Mammary microvascular endothelial cell (primary cell): ENCODE data around the gene GSTM5. TPM values are rescaled to one million over a fixed set of nuclear protein-coding genes. Genes with fewer than 3 reads are reported as not detected.

Source experiments
- total RNA-seq: library from RNA; depleted of rRNA; stranded (reverse); fragments of >200 nt; gene quantifications from 2 replicates; pipeline ENCODE4 v1.2.3, GENCODE V29; 2015

Gene GSTM5
- total RNA-seq: not detected in 2 replicates

GRCh38 chr1:109711593-109712320 is at the start of gene GSTM5:
GSTM5 (plus strand) TSS chr1:109712251; CDS start chr1:109712313, 62 bp downstream.

GRCh38 chr1:109667452-109668122 is 44.5 kb upstream of the GSTM5 start, which contains the start of gene GSTM2:
GSTM2 (plus strand) TSS chr1:109668057; CDS start chr1:109668116, 59 bp downstream.

GRCh38 chr1:109687641-109688499 is 24.2 kb upstream of the GSTM5 start, which contains the start of gene GSTM1:
GSTM1 (plus strand) TSS chr1:109687817; CDS start chr1:109687874, 57 bp downstream.

GRCh38 chr1:109740615-109741373 is 28.7 kb downstream of the GSTM5 start, which contains the start of gene GSTM3:
GSTM3 (minus strand) TSS chr1:109741038; CDS start chr1:109740287, 751 bp downstream.

GRCh38 chr1:109763646-109764415 is 51.8 kb downstream of the GSTM5 start, which contains the start of gene EPS8L3:
EPS8L3 (minus strand) TSS chr1:109763923; CDS start chr1:109761749, 2,174 bp downstream.

Other genes with a start within 250 kb of the GSTM5 start
- 0.05 and 0.33 TPM in 2 replicates for gene SYPL2, start 245.7 kb upstream of the GSTM5 start, total RNA-seq
- 0.93 and 3.2 TPM in 2 replicates for gene ATXN7L2, start 228.3 kb upstream of the GSTM5 start, total RNA-seq
- gene CYB561D1, start 218.2 kb upstream of the GSTM5 start, total RNA-seq: 4.4 and 5.4 TPM in 2 replicates
- 0.44 and 1.3 TPM in 2 replicates for gene AMIGO1, start 202.5 kb upstream of the GSTM5 start, total RNA-seq
- not detected in 2 replicates for gene GPR61, start 172.4 kb upstream of the GSTM5 start, total RNA-seq
- 11.9 and 12.7 TPM in 2 replicates for gene GNAI3, start 163.6 kb upstream of the GSTM5 start, total RNA-seq
- gene GNAT2, start 92.6 kb upstream of the GSTM5 start, total RNA-seq: 0.07 and 0.34 TPM in 2 replicates
- gene AMPD2, start 92.4 kb upstream of the GSTM5 start, total RNA-seq: 31.4 and 53.6 TPM in 2 replicates
- 1.7 and 6.2 TPM in 2 replicates for gene GSTM4, start 56.2 kb upstream of the GSTM5 start, total RNA-seq
- 2.4 and 3.6 TPM in 2 replicates for gene GSTM2, start 44.2 kb upstream of the GSTM5 start, total RNA-seq
- 19.1 and 24.0 TPM in 2 replicates for gene GSTM1, start 24.4 kb upstream of the GSTM5 start, total RNA-seq
- gene GSTM3, start 28.8 kb downstream of the GSTM5 start, total RNA-seq: 27.5 and 29.4 TPM in 2 replicates
- gene EPS8L3, start 51.7 kb downstream of the GSTM5 start, total RNA-seq: 0.10 TPM in 1 of 2 replicates, not detected in the other
- 24.6 and 31.0 TPM in 2 replicates for gene CSF1, start 198.6 kb downstream of the GSTM5 start, total RNA-seq